ENCODE data around the gene TGIF1. TPM values are rescaled to one million over a fixed set of nuclear protein-coding genes. Genes with fewer than 3 reads are reported as not detected.

The TGIF1 gene
- total and polyA plus RNA-seq, 9 of the 15 experiments (the other 6 are each of a cell fraction or from before 2014, with no cell fraction given): 16.1 to 77.7 (median 44.6) TPM

- TF ChIP-seq ZKSCAN3 (CRISPR knock-in tag; IDR thresholded peaks at IDR 0.05): no peak
- peak in 1 of 2 experiments; percentile 66; a peak in 2 of 4 replicates for TF ChIP-seq RCOR1 (IDR thresholded peaks at IDR 0.05; ENCODE audit: borderline replicate concordance in 1 of 2, low read depth in 2 of 2, low read length in 2 of 2)
- TF ChIP-seq ZNF263 (CRISPR knock-in tag; IDR thresholded peaks at IDR 0.05; ENCODE audit: borderline replicate concordance): peak; percentile 29; the same call in 1 of the 2 replicates
- no peak; the same call in 1 of the 2 replicates for TF ChIP-seq GABPB1 (CRISPR knock-in tag; IDR thresholded peaks at IDR 0.05)
- no peak for TF ChIP-seq BMI1 (IDR thresholded peaks at IDR 0.05; ENCODE audit: low read length)
- no peak for TF ChIP-seq FOXA3 (CRISPR knock-in tag; conservative IDR thresholded peaks at IDR 0.05 in 1 of 2, IDR thresholded peaks at IDR 0.05 in 1 of 2)
- no peak for TF ChIP-seq SMC3 (conservative IDR thresholded peaks at IDR 0.05; ENCODE audit: insufficient read depth, low read depth, low read length)
- no peak; the same call in 1 of the 2 replicates for TF ChIP-seq GATA2 (CRISPR knock-in tag; IDR thresholded peaks at IDR 0.05)
- 0 out of 4 replicates have a peak, but pooled peaks of 1 of the 2 experiments have one; percentile 25 for TF ChIP-seq ZMIZ1 (IDR thresholded peaks at IDR 0.05; ENCODE audit: low read depth in 2 of 2, low read length in 2 of 2)
- peak; percentile 32; the same call in 1 of the 2 replicates for TF ChIP-seq ZNF23 (CRISPR knock-in tag; IDR thresholded peaks at IDR 0.05)
- no peak for TF ChIP-seq XRCC4 (IDR thresholded peaks at IDR 0.05; ENCODE audit: extremely low read depth, insufficient read depth, insufficient read length)
- TF ChIP-seq ZNF316 (IDR thresholded peaks at IDR 0.05): no peak
- TF ChIP-seq SAP30 (IDR thresholded peaks at IDR 0.05; ENCODE audit: borderline replicate concordance, insufficient read depth, low read depth, low read length, poor library complexity, severe bottlenecking): peak; percentile 92
- peak in 1 of 2 experiments; percentile 18; a peak in 1 of 4 replicates for TF ChIP-seq KDM4B (IDR thresholded peaks at IDR 0.05; ENCODE audit: borderline replicate concordance in 2 of 2, low read depth in 1 of 2)
- TF ChIP-seq MXI1 (IDR thresholded peaks at IDR 0.05; ENCODE audit: low read depth, low read length): no peak
- TF ChIP-seq CBFB (CRISPR knock-in tag; IDR thresholded peaks at IDR 0.05): no peak
- no peak for TF ChIP-seq ZNF444 (CRISPR knock-in tag; IDR thresholded peaks at IDR 0.05)
- TF ChIP-seq ZNF830 (CRISPR knock-in tag; IDR thresholded peaks at IDR 0.05): 0 out of 2 replicates have a peak, but pooled peaks have one; percentile 35
- TF ChIP-seq ZNF695 (CRISPR knock-in tag; IDR thresholded peaks at IDR 0.05): peak; percentile 56; the same call in 1 of the 2 replicates
- no peak for TF ChIP-seq COPS2 (conservative IDR thresholded peaks at IDR 0.05)
- TF ChIP-seq THAP12 (CRISPR knock-in tag; IDR thresholded peaks at IDR 0.05): peak; percentile 20; the same call in 1 of the 2 replicates
- TF ChIP-seq WHSC1 (IDR thresholded peaks at IDR 0.05; ENCODE audit: low read length): no peak
- peak; percentile 51; the same call in 1 of the 2 replicates for TF ChIP-seq PML (IDR thresholded peaks at IDR 0.05; ENCODE audit: low read length)
Observed at GRCh38 chr18:3450012-3450798, at the start of gene TGIF1 (continued).

Data from K562 (cell line).